Lung (tissue), 16 donors: ENCODE data around the gene AKR1C4. TPM values are rescaled to one million over a fixed set of nuclear protein-coding genes. Genes with fewer than 3 reads are reported as not detected.
A peak's percentile ranks its signal among the peaks of the same experiment; 100 is the strongest.

Experiments used
- ATAC-seq: fragments of 200-7000 bp; cut with Tn5 transposase; one replicate; pipeline ENCODE4 v1.9.1; 2020; ENCODE audit warnings: moderate number of reproducible peaks; ENCODE audit not compliant: insufficient read depth, low FRiP score
- DNase-seq, 3 donors: peaks; one replicate each; pipeline ENCODE4 v3.0.0-alpha.2; 2013 to 2017
- H3K27ac ChIP-seq, 2 donors: one replicate each; pipeline ENCODE4 v1.5.1; 2013; ENCODE audit warnings: mild to moderate bottlenecking in 2 of 2, moderate library complexity in 2 of 2, control low read depth in 1 of 2, inconsistent platforms in 1 of 2, low read depth in 1 of 2, low read length in 1 of 2
- H3K27me3 ChIP-seq, 3 donors: one replicate each; pipeline ENCODE4 v1.5.1; 2013; ENCODE audit warnings: low read length in 2 of 3; ENCODE audit not compliant: control insufficient read depth in 3 of 3, insufficient read depth in 3 of 3
- H3K36me3 ChIP-seq, 4 donors: one replicate each; pipeline ENCODE4 v1.5.1; 2013; ENCODE audit warnings: low read length in 4 of 4, mild to moderate bottlenecking in 1 of 4, moderate library complexity in 1 of 4; ENCODE audit not compliant: control insufficient read depth in 4 of 4, insufficient read depth in 4 of 4
- H3K4me1 ChIP-seq, 5 donors: one replicate each; pipeline ENCODE4 v1.5.1; 2013; ENCODE audit warnings: low read length in 5 of 5, mild to moderate bottlenecking in 2 of 5, moderate library complexity in 1 of 5; ENCODE audit not compliant: control insufficient read depth in 5 of 5, insufficient read depth in 5 of 5
- H3K4me3 ChIP-seq: one replicate; pipeline ENCODE4 v1.5.1; 2013; ENCODE audit warnings: mild to moderate bottlenecking, control low read depth, moderate library complexity
- H3K9ac ChIP-seq, 2 donors: one replicate each; pipeline ENCODE4 v1.5.1; 2013; ENCODE audit warnings: low read length in 2 of 2, control low read depth in 1 of 2; ENCODE audit not compliant: insufficient read depth in 1 of 2
- H3K9me3 ChIP-seq, 4 donors: one replicate each; pipeline ENCODE4 v1.5.1; 2013; ENCODE audit warnings: low read length in 3 of 4, mild to moderate bottlenecking in 1 of 4, moderate library complexity in 1 of 4; ENCODE audit not compliant: control insufficient read depth in 4 of 4, insufficient read depth in 3 of 4
- CTCF ChIP-seq: IDR thresholded peaks from 2 replicates; pipeline ENCODE4 v1.5.1; 2012; ENCODE audit warnings: mild to moderate bottlenecking; ENCODE audit errors: control extremely low read depth, extremely low read depth
- WGBS, 2 donors: extraction: QIAGEN DNeasy Blood & Tissue Kit; methylation state at CpG; one replicate each; pipeline ENCODE4 v1.1.7; 2013; 5-methylcytosine and 5-hydroxymethylcytosine counted together
- long read RNA-seq, 5 donors: transcript quantifications; one replicate each; lab custom pipeline, GENCODE V29; 2026
- polyA plus RNA-seq, 2 donors: library from polyadenylated mRNA; stranded (reverse); fragments of 200-250 nt; gene quantifications; one replicate each; pipeline ENCODE4 v1.2.1, GENCODE V29; 2013
- total RNA-seq, 2 donors: library from RNA; depleted of rRNA in 1 of 2; stranded (reverse); fragments of >200 nt in 1 of 2; gene quantifications; one replicate each; pipeline ENCODE4 v1.2.1, GENCODE V29; 2014 to 2021
- donor health status: control.
- donor health status: control.
- donor health status: Bipolar disorder and iron deficiency.
- donor health status: healthy.
- donor health status: DM: yes; HTN: yes; CAD: no.

AKR1C4 gene
- total RNA-seq (not detected), polyA plus RNA-seq (under 1 TPM in 1 of 2 donors, not detected in 1; 0.02 TPM)
- long read RNA-seq, donor 1, result 0 reads
- long read RNA-seq, donor 2, result 0 reads
- long read RNA-seq, donor 3, result 0 reads
- long read RNA-seq, donor 4, result 0 reads
- long read RNA-seq, donor 5, result 0 reads

GRCh38 chr10:5196702-5197113, at the start of gene AKR1C4:
Gene AKR1C4, plus strand, starts transcription at chr10:5196837. Its CDS starts 31 bp downstream, at chr10:5196868.
- WGBS, 2 donors, result 89 to 91% methylated on average over 4 of the region's 4 CpGs
- TF ChIP-seq CTCF, result no peak
- no peaks in the 10 kb centered on the region for H3K27me3 ChIP-seq
- H3K36me3 ChIP-seq, result no peaks in the 10 kb centered on the region
- DNase-seq, result no peak
- no peak within 1 kb of the TSS for H3K4me3 ChIP-seq
- no peak within 1 kb of the TSS for H3K9ac ChIP-seq
- H3K27ac ChIP-seq, result no peak within 1 kb of the TSS
- ATAC-seq, result no peak
- peaks cover 0 to 5% (median 0%) of the 10 kb centered on the region in 4 donors for H3K9me3 ChIP-seq
- H3K4me1 ChIP-seq, result no peaks in the 10 kb centered on the region

- H3K9me3 ChIP-seq, result peaks cover 0 to 2% (median 0%) of the 10 kb centered on the region in 4 donors
- ATAC-seq (no peak), DNase-seq (no peak)
- 82 to 88% methylated on average over 5 of the region's 5 CpGs for WGBS, 2 donors
- H3K27me3 ChIP-seq, result no peaks in the 10 kb centered on the region
- no peaks in the 10 kb centered on the region for H3K36me3 ChIP-seq
- TF ChIP-seq CTCF, result no peak
- peaks cover 0 to 3% (median 0%) of the 10 kb centered on the region in 5 donors for H3K4me1 ChIP-seq
- H3K4me3 ChIP-seq, result no peak overlapping the region
- no peak overlapping the region for H3K9ac ChIP-seq
- no peak overlapping the region for H3K27ac ChIP-seq
Measured at GRCh38 chr10:5146920-5147254, 49.8 kb upstream of the AKR1C4 start.

GRCh38 chr10:5147255-5147980, 49.2 kb upstream of the AKR1C4 start:
- no peak for TF ChIP-seq CTCF
- H3K9ac ChIP-seq, result no peak overlapping the region
- peaks cover 0 to 3% (median 0%) of the 10 kb centered on the region in 5 donors for H3K4me1 ChIP-seq
- no peaks in the 10 kb centered on the region for H3K36me3 ChIP-seq
- ATAC-seq, result no peak
- peaks cover 0 to 2% (median 0%) of the 10 kb centered on the region in 4 donors for H3K9me3 ChIP-seq
- H3K27me3 ChIP-seq, result no peaks in the 10 kb centered on the region
- 73 to 86% methylated on average over 5 of the region's 5 CpGs for WGBS, 2 donors
- DNase-seq, result peak in 2 of 3 donors; percentile 35
- H3K27ac ChIP-seq, result no peak overlapping the region
- no peak overlapping the region for H3K4me3 ChIP-seq
